Measurements from ENCODE around the gene RC3H1. TPM values are rescaled to one million over a fixed set of nuclear protein-coding genes. Genes with fewer than 3 reads are reported as not detected.
"Not testable (repeated sequence)": the region's sequence is repeated elsewhere in the genome, so short reads cannot be mapped to it uniquely, and the experiment has no call there.

RC3H1 gene, protein sequence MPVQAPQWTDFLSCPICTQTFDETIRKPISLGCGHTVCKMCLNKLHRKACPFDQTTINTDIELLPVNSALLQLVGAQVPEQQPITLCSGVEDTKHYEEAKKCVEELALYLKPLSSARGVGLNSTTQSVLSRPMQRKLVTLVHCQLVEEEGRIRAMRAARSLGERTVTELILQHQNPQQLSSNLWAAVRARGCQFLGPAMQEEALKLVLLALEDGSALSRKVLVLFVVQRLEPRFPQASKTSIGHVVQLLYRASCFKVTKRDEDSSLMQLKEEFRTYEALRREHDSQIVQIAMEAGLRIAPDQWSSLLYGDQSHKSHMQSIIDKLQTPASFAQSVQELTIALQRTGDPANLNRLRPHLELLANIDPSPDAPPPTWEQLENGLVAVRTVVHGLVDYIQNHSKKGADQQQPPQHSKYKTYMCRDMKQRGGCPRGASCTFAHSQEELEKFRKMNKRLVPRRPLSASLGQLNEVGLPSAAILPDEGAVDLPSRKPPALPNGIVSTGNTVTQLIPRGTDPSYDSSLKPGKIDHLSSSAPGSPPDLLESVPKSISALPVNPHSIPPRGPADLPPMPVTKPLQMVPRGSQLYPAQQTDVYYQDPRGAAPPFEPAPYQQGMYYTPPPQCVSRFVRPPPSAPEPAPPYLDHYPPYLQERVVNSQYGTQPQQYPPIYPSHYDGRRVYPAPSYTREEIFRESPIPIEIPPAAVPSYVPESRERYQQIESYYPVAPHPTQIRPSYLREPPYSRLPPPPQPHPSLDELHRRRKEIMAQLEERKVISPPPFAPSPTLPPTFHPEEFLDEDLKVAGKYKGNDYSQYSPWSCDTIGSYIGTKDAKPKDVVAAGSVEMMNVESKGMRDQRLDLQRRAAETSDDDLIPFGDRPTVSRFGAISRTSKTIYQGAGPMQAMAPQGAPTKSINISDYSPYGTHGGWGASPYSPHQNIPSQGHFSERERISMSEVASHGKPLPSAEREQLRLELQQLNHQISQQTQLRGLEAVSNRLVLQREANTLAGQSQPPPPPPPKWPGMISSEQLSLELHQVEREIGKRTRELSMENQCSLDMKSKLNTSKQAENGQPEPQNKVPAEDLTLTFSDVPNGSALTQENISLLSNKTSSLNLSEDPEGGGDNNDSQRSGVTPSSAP
- 10 to 100 TPM; 34.9 to 37.8 TPM for total RNA-seq
- long read RNA-seq, partial matches to known transcripts: 9 of 18 reads
- long read RNA-seq, other reads (novel, unspliced or antisense): 9 of 18 reads

GRCh38 chr1:174022080-174022975 is at the start of gene RC3H1:
RC3H1 (minus strand) TSS chr1:174022357; CDS start chr1:173992985, 29,372 bp downstream.
- peak; percentile 92 to 93 for DNase-seq
- intact Hi-C loops (cut with DNase I, micrococcal nuclease): no loop called here
- ATAC-seq: peak; percentile 92

GRCh38 chr1:174070614-174071013 is 48.5 kb upstream of the RC3H1 start:
- DNase-seq (no peak), ATAC-seq (no peak)
- intact Hi-C loops (cut with DNase I, micrococcal nuclease): no loop called here

DNA sequence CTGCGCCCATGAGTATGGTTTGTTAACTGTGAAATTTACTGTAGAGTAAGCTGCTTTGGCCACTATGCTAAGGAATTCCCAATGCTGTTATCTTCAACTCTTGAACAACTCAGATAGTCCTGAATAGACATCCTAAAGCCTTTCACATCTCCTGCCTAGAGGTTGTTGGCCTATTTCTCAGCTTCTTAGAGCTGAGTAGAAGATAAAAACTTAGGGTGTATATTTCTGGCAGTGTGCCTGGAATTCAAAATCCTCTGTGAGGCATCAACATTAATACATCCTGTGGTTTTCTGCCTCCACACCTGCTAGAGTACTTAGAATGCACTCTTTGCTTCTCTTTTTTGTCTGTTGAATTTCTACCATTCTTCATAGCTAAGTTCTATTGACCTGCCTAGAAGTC is 45.8 kb upstream of the RC3H1 start:
- intact Hi-C loops (cut with DNase I, micrococcal nuclease): no loop called here
- ATAC-seq (no peak), DNase-seq (no peak)

- intact Hi-C loops (cut with DNase I, micrococcal nuclease): no loop called here
- DNase-seq: no peak
- no peak for ATAC-seq
Observed at GRCh38 chr1:174060090-174060489, 37.9 kb upstream of the RC3H1 start.

GRCh38 chr1:174058624-174059023 is 36.5 kb upstream of the RC3H1 start:
- no peak for DNase-seq
- intact Hi-C loops (cut with DNase I, micrococcal nuclease): no loop called here
- no peak for ATAC-seq

DNA sequence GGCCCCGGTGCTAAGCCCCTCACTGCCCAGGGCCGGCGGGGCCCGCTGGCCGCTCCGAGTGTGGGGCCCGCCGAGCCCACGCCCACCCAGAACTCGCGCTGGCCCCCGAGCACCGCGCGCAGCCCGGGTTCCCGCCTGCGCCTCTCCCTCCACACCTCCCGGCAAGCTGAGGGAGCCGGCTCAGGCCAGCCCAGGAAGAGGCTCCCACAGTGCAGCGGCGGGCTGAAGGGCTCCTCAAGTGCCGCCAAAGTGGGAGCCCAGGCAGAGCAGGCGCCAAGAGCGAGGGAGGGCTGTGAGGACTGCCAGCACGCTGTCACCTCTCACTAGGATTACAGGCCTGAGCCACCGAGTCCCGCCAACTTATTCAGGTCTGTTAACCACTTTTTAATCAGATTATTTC is 34.5 kb upstream of the RC3H1 start:
- intact Hi-C loops (cut with DNase I, micrococcal nuclease); DNase-seq; ATAC-seq: not testable (repeated sequence)

- intact Hi-C loops (cut with DNase I, micrococcal nuclease); ATAC-seq; DNase-seq: not testable (repeated sequence)
Observed at GRCh38 chr1:174055797-174056196, 33.6 kb upstream of the RC3H1 start.

GRCh38 chr1:174053826-174054225 is 31.7 kb upstream of the RC3H1 start:
- DNase-seq (no peak), ATAC-seq (no peak)
- intact Hi-C loops (cut with DNase I, micrococcal nuclease): no loop called here

- intact Hi-C loops (cut with DNase I, micrococcal nuclease): no loop called here
- ATAC-seq: no peak
- no peak for DNase-seq
Observed at GRCh38 chr1:174052621-174053020, 30.5 kb upstream of the RC3H1 start.

- intact Hi-C loops (cut with DNase I, micrococcal nuclease): no loop called here
- ATAC-seq (no peak), DNase-seq (no peak)
Observed at GRCh38 chr1:174051956-174052355, 29.8 kb upstream of the RC3H1 start.

DNA sequence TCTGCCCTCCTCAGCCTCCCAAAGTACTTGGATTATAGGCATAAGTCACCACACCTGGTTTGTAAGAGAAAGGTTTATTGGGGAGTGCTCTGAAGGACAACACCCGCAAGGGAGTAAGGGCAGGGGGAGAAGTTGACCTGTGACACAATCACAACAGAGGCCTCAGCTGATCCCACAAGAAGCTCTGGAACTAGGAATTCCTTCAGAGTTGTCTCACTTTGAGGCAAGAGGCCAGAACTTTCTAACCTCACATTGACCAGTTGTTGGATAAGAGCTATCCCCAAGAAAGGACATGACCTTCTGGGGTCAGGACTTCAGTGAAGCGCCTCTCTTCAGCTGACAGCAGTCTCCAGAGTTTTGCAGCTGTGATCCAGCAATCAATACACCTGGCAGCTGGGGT is 27.4 kb upstream of the RC3H1 start:
- intact Hi-C loops (cut with DNase I, micrococcal nuclease): no loop called here
- DNase-seq: no peak

GRCh38 chr1:174044418-174045222 is 22.5 kb upstream of the RC3H1 start:
- intact Hi-C loops (cut with DNase I, micrococcal nuclease): no loop called here
- ATAC-seq: peak; percentile 87
- no peak for DNase-seq

More for the DNA sequence above, 27.4 kb upstream of the RC3H1 start:
- no peak for ATAC-seq

DNA sequence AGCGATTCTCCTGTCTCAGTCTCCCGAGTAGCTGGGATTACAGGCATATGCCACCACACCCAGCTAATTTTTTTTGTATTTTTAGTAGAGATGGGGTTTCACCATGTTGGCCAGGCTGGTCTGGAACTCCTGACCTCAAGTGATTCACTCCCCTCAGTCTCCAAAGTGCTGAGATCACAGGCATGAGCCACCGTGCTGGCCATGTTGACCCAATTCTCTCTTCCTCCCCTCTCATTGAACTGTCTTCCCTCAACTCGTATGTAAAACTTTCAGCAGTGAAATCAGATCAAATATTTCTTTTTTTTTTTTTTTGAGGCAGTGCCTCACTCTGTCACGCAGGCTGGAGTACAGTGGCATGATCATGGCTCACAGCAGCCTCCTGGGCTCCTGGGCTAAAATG is 20.4 kb upstream of the RC3H1 start:
- ATAC-seq; intact Hi-C loops (cut with DNase I, micrococcal nuclease); DNase-seq: not testable (repeated sequence)

DNA sequence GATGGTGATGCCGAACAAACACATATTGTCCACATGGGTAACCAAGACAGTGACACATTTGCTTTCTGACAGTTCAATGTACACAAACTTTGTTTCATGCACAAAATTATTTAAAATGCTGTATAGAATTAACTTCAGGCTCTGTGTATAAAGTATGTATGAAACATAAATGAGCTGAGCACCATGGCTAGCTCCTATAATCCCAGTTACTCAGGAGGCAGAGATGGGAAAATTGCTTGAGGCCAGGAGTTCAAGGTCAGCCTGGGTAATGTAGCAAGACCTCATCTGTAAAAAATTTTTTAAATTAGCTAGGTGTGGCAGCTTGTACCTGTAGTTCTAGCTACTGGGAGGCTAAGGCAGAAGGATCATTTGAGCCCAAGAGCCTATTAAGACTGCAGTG is 19.2 kb upstream of the RC3H1 start:
- intact Hi-C loops (cut with DNase I, micrococcal nuclease): no loop called here
- DNase-seq (no peak), ATAC-seq (peak; percentile 46)

DNA sequence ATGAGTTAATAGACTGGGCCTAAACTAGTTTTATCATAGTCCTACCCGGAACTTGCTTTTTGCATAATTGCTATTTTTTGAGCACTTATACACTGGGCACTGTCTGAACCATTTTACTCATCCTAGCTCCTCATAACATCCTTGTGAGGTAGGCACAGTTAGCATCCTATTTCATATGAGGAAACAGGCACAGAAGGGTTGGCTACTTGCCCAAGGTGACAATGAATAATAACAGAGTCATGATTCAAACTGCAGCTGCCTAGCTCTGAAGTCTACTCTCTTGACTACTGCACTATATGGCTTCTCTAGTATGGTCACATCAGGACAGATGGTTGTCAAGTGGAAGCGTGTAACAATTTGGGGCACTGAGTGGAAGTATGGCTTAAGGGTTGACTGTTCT is 18.2 kb upstream of the RC3H1 start:
- ATAC-seq: peak; percentile 51
- intact Hi-C loops (cut with DNase I, micrococcal nuclease): no loop called here
- DNase-seq: no peak

DNA sequence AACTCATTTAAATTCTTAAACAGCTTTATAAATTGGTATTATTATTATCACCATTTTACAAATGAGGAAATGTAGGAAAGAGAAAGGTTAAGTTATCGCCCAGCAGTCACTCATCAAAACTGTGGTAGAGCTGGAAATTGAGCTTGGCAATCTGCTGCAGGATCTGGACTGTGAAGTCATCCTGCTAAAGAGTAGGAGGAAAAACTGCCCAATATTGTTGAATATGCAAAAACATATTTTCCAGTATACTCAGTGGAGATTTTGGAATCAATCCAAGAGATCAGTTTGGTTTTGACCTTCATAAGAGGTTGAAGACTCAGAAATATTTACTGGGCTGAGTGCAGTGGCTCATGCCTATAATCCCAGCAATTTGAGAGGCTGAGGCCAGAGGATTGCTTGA is 16.9 kb upstream of the RC3H1 start:
- intact Hi-C loops (cut with DNase I, micrococcal nuclease): no loop called here
- no peak for ATAC-seq

GRCh38 chr1:174036798-174037197 is 14.6 kb upstream of the RC3H1 start:
- no peak for DNase-seq
- ATAC-seq: no peak
- intact Hi-C loops (cut with DNase I, micrococcal nuclease): no loop called here

More for the DNA sequence above, 16.9 kb upstream of the RC3H1 start:
- no peak for DNase-seq
